Measurements from ENCODE around the gene CASKIN1.

The CASKIN1 gene

DNA sequence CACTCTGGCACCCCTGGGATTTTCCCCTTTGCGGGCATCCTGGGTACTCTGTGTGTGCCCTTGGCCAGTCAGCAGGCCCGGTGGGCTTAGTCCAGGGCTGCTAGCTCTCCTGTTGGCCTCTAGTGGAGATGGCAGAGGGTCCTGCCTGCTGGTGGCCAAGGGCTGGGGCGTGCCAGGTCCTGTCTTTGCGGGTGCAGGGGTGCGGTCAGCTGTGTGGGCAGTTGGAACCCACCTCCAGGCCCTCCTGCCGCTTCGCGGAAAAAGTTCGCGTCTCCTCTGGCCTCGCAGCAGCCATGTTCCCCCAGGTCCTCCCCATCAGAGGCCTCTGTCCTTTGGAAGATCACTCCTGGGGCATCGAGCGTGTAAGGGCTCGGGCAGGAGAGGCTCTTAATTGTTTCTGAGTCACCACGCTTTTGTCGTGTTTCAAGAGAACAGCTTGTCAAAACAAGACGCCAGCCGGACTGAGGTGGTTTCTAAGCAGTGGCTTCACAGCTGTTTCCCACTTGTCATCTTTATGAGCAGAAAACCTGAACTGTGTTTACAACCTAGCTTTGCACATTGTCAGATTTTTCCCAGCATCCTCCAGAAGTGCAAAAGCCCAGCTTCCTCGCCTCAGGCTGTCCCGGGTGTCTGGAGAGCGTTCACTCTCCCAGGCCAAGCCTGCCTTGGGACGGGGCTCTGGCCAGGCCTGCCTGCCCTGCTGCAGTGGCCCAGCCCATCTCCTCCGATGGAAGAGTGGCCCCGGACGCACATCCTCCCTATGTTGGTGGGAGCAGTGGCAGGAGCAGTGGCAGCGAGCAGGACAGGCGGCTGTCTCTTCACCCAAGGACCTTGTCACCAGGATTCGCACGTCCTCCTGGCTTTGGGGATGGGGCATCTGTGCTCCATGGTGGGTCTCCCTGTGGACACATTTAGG, 34.9 kb upstream of the CASKIN1 start:
- no peak overlapping the region for H2BK12ac ChIP-seq (ENCODE audit: low read length)
- H2AK5ac ChIP-seq (ENCODE audit: low read depth, low read length) = no peak overlapping the region
- no peak overlapping the region for H3K4me2 ChIP-seq (ENCODE audit: insufficient read depth, low read length, poor library complexity, severe bottlenecking)
- DNase-seq (ENCODE audit: low spot score) = no peak
- no peak overlapping the region for H3K27ac ChIP-seq (replicated peaks; ENCODE audit: low read length)
- no peak overlapping the region for H3K9ac ChIP-seq (ENCODE audit: low read depth, low read length, poor library complexity)
- no CpG with 5 or more reads among the region's 29 CpGs for WGBS, 2 donors (ENCODE audit: extremely low coverage in 2 of 2, insufficient read length in 2 of 2, insufficient replicate concordance in 1 of 2)
- peaks cover 44 to 91% of the 10 kb centered on the region in 2 donors for H3K36me3 ChIP-seq (replicated peaks in 1 of 2; ENCODE audit: control insufficient read depth in 2 of 2, insufficient read depth in 2 of 2, low read length in 2 of 2)
- H4K8ac ChIP-seq (ENCODE audit: low read depth, low read length) = peak overlapping the region; percentile 4
- H2BK5ac ChIP-seq (ENCODE audit: low read length) = no peak overlapping the region
- no peak overlapping the region for H3K4ac ChIP-seq (ENCODE audit: low read length)
- H3K27me3 ChIP-seq (ENCODE audit: control insufficient read depth in 3 of 3, insufficient read depth in 3 of 3, low read depth in 1 of 3, low read length in 3 of 3) = peaks cover 0 to 4% (median 0%) of the 10 kb centered on the region in 3 experiments
- peaks cover 21% of the 10 kb centered on the region for H3K79me1 ChIP-seq (ENCODE audit: low read depth, low read length)
- H3K23ac ChIP-seq (ENCODE audit: low read depth, low read length, poor library complexity) = no peak overlapping the region
- H2BK15ac ChIP-seq (ENCODE audit: low read length) = no peak overlapping the region
- H3K4me1 ChIP-seq (ENCODE audit: control insufficient read depth in 2 of 2, insufficient read depth in 1 of 2, low read depth in 1 of 2, low read length in 2 of 2) = peaks cover 0 to 4% of the 10 kb centered on the region in 2 donors
- no peak overlapping the region for H2AFZ ChIP-seq (ENCODE audit: low read length)
- H3K9me3 ChIP-seq (replicated peaks in 1 of 2; ENCODE audit: control insufficient read depth in 2 of 2, insufficient read depth in 1 of 2, low read depth in 1 of 2, low read length in 2 of 2) = no peaks in the 10 kb centered on the region
- no peak overlapping the region for H3K4me3 ChIP-seq (ENCODE audit: low read length in 2 of 2)
- no peak overlapping the region for H3K14ac ChIP-seq (ENCODE audit: low read length)
- H4K91ac ChIP-seq (ENCODE audit: low read depth, low read length, poor library complexity) = no peak overlapping the region
- no peak overlapping the region for H2BK120ac ChIP-seq (ENCODE audit: low read depth, low read length)
- H3K18ac ChIP-seq (ENCODE audit: low read length) = no peak overlapping the region

DNA sequence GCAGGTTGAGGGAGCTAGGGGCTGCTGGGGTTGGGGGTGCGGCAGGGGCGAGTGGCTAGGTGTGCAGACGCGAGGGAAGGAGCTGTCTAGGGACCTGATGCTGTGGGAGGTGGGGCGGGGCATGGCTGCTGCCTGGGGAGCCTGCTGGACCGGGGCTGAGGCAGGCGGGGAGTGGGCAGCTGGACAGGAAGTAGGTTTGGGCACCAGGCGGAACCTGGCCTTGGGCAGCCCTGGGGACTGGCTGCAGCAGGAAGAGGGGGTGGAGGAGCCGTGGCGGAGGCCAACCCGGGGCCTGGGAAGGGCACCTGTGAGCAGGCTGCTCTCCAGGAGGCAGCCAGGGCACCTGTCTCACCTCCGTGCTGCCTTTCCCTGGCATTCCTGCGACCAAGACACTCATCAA, 34.0 kb upstream of the CASKIN1 start:
- no peak overlapping the region for H2BK15ac ChIP-seq (ENCODE audit: low read length)
- peak overlapping the region; percentile 43 for H3K23ac ChIP-seq (ENCODE audit: low read depth, low read length, poor library complexity)
- H3K27me3 ChIP-seq (ENCODE audit: control insufficient read depth in 3 of 3, insufficient read depth in 3 of 3, low read depth in 1 of 3, low read length in 3 of 3) = no peaks in the 10 kb centered on the region
- H3K4me3 ChIP-seq (ENCODE audit: low read length in 2 of 2) = no peak overlapping the region
- peaks cover 43 to 88% of the 10 kb centered on the region in 2 donors for H3K36me3 ChIP-seq (replicated peaks in 1 of 2; ENCODE audit: control insufficient read depth in 2 of 2, insufficient read depth in 2 of 2, low read length in 2 of 2)
- H3K4me2 ChIP-seq (ENCODE audit: insufficient read depth, low read length, poor library complexity, severe bottlenecking) = no peak overlapping the region
- peak overlapping the region; percentile 58 for H2BK12ac ChIP-seq (ENCODE audit: low read length)
- no peak overlapping the region for H4K8ac ChIP-seq (ENCODE audit: low read depth, low read length)
- H3K14ac ChIP-seq (ENCODE audit: low read length) = no peak overlapping the region
- no peak overlapping the region for H3K9ac ChIP-seq (ENCODE audit: low read depth, low read length, poor library complexity)
- H2BK120ac ChIP-seq (ENCODE audit: low read depth, low read length) = no peak overlapping the region
- H3K27ac ChIP-seq (replicated peaks; ENCODE audit: low read length) = no peak overlapping the region
- H2BK5ac ChIP-seq (ENCODE audit: low read length) = no peak overlapping the region
- no peak overlapping the region for H3K4ac ChIP-seq (ENCODE audit: low read length)
- no peaks in the 10 kb centered on the region for H3K9me3 ChIP-seq (replicated peaks in 1 of 2; ENCODE audit: control insufficient read depth in 2 of 2, insufficient read depth in 1 of 2, low read depth in 1 of 2, low read length in 2 of 2)
- H3K18ac ChIP-seq (ENCODE audit: low read length) = no peak overlapping the region
- H2AFZ ChIP-seq (ENCODE audit: low read length) = no peak overlapping the region
- no peak overlapping the region for H2AK5ac ChIP-seq (ENCODE audit: low read depth, low read length)
- DNase-seq (ENCODE audit: low spot score) = no peak
- peaks cover 21% of the 10 kb centered on the region for H3K79me1 ChIP-seq (ENCODE audit: low read depth, low read length)
- no CpG with 5 or more reads among the region's 13 CpGs for WGBS, 2 donors (ENCODE audit: extremely low coverage in 2 of 2, insufficient read length in 2 of 2, insufficient replicate concordance in 1 of 2)
- no peaks in the 10 kb centered on the region for H3K4me1 ChIP-seq (ENCODE audit: control insufficient read depth in 2 of 2, insufficient read depth in 1 of 2, low read depth in 1 of 2, low read length in 2 of 2)
- H4K91ac ChIP-seq (ENCODE audit: low read depth, low read length, poor library complexity) = no peak overlapping the region

DNA sequence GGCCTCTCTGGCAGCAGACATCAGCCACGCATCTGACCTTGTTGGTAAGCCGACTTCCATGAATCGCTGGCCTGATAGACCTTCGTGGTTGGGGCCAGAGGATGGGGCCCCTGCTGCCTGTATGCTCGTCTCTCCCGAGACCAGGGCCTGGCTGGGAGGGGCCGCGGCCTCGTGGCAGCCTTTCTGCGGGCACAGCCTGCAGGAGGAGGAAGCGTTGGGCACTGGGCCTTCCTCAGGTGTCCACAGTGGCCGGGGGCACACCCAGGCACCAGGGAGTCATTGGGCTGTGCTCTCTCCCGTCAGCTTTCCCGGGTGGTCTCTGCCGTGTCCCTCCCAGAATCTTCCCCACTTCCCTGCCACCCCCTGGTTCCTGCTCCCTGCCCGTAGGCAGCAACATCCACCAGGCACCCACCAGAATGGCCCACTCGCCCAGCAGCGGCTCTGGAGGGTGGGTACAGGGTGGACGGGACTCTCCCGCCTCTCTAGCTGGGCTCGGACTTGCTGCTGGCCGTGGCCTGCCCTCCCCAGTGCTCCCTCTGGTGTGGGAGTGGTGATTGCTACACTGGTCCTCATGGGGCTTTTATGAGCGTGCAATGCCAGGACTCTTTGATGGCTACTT, 33.3 kb upstream of the CASKIN1 start:
- WGBS, 2 donors (ENCODE audit: extremely low coverage in 2 of 2, insufficient read length in 2 of 2, insufficient replicate concordance in 1 of 2) = no CpG with 5 or more reads among the region's 23 CpGs
- no peak for DNase-seq (ENCODE audit: low spot score)

DNA sequence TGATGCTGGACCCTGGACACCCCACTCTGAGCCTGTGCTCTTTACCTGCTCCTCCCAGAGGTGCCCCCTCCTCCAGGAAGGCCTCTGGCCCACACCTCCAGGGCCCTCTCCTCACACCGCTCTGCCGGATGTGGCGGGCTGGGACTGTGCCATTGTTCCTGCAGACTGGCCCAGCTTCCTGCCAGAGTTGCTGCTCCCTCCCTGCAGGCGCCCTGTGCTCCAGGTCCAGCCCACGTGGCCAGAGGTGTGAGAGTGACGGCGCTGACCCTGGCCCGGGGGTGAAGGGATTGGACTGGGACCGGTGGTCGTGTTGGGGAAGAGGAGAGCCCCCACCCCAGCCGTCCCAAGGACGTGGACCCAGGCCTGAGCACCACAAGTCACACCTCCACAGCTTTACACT, 32.7 kb upstream of the CASKIN1 start:
- Histone ChIP-seq H3K4ac (ENCODE audit: low read length) (no peak overlapping the region), H3K9me3 (replicated peaks in 1 of 2; ENCODE audit: control insufficient read depth in 2 of 2, insufficient read depth in 1 of 2, low read depth in 1 of 2, low read length in 2 of 2) (no peaks in the 10 kb centered on the region), H3K4me2 (ENCODE audit: insufficient read depth, low read length, poor library complexity, severe bottlenecking) (no peak overlapping the region), H4K8ac (ENCODE audit: low read depth, low read length) (no peak overlapping the region), H3K4me3 (ENCODE audit: low read length in 2 of 2) (no peak overlapping the region), H3K23ac (ENCODE audit: low read depth, low read length, poor library complexity) (peak overlapping the region; percentile 65), H3K4me1 (ENCODE audit: control insufficient read depth in 2 of 2, insufficient read depth in 1 of 2, low read depth in 1 of 2, low read length in 2 of 2) (peaks cover 2 to 3% of the 10 kb centered on the region in 2 donors), H4K91ac (ENCODE audit: low read depth, low read length, poor library complexity) (no peak overlapping the region), H2AFZ (ENCODE audit: low read length) (no peak overlapping the region), H3K14ac (ENCODE audit: low read length) (no peak overlapping the region), H2BK5ac (ENCODE audit: low read length) (no peak overlapping the region), H2BK12ac (ENCODE audit: low read length) (no peak overlapping the region), H3K18ac (ENCODE audit: low read length) (no peak overlapping the region), H3K9ac (ENCODE audit: low read depth, low read length, poor library complexity) (no peak overlapping the region), H2BK15ac (ENCODE audit: low read length) (no peak overlapping the region), H2BK120ac (ENCODE audit: low read depth, low read length) (no peak overlapping the region), H3K36me3 (replicated peaks in 1 of 2; ENCODE audit: control insufficient read depth in 2 of 2, insufficient read depth in 2 of 2, low read length in 2 of 2) (peaks cover 33 to 76% of the 10 kb centered on the region in 2 donors), H3K27me3 (ENCODE audit: control insufficient read depth in 3 of 3, insufficient read depth in 3 of 3, low read depth in 1 of 3, low read length in 3 of 3) (no peaks in the 10 kb centered on the region), H3K27ac (replicated peaks; ENCODE audit: low read length) (no peak overlapping the region), H2AK5ac (ENCODE audit: low read depth, low read length) (no peak overlapping the region), H3K79me1 (ENCODE audit: low read depth, low read length) (peaks cover 20% of the 10 kb centered on the region)
- WGBS, 2 donors (ENCODE audit: extremely low coverage in 2 of 2, insufficient read length in 2 of 2, insufficient replicate concordance in 1 of 2) = no CpG with 5 or more reads among the region's 12 CpGs
- no peak for DNase-seq (ENCODE audit: low spot score)

More for the DNA sequence above, 33.3 kb upstream of the CASKIN1 start:
- Histone ChIP-seq H3K23ac (ENCODE audit: low read depth, low read length, poor library complexity) (no peak overlapping the region), H3K27me3 (ENCODE audit: control insufficient read depth in 3 of 3, insufficient read depth in 3 of 3, low read depth in 1 of 3, low read length in 3 of 3) (no peaks in the 10 kb centered on the region), H4K91ac (ENCODE audit: low read depth, low read length, poor library complexity) (no peak overlapping the region), H2BK12ac (ENCODE audit: low read length) (no peak overlapping the region), H3K9ac (ENCODE audit: low read depth, low read length, poor library complexity) (no peak overlapping the region), H4K8ac (ENCODE audit: low read depth, low read length) (no peak overlapping the region), H2BK120ac (ENCODE audit: low read depth, low read length) (no peak overlapping the region), H2BK15ac (ENCODE audit: low read length) (no peak overlapping the region), H3K4me1 (ENCODE audit: control insufficient read depth in 2 of 2, insufficient read depth in 1 of 2, low read depth in 1 of 2, low read length in 2 of 2) (no peaks in the 10 kb centered on the region), H2AFZ (ENCODE audit: low read length) (no peak overlapping the region), H2BK5ac (ENCODE audit: low read length) (peak overlapping the region; percentile 13), H3K4me2 (ENCODE audit: insufficient read depth, low read length, poor library complexity, severe bottlenecking) (no peak overlapping the region), H3K4me3 (ENCODE audit: low read length in 2 of 2) (no peak overlapping the region), H3K18ac (ENCODE audit: low read length) (no peak overlapping the region), H3K27ac (replicated peaks; ENCODE audit: low read length) (no peak overlapping the region), H2AK5ac (ENCODE audit: low read depth, low read length) (no peak overlapping the region), H3K79me1 (ENCODE audit: low read depth, low read length) (peaks cover 20% of the 10 kb centered on the region), H3K36me3 (replicated peaks in 1 of 2; ENCODE audit: control insufficient read depth in 2 of 2, insufficient read depth in 2 of 2, low read length in 2 of 2) (peaks cover 37 to 81% of the 10 kb centered on the region in 2 donors), H3K14ac (ENCODE audit: low read length) (no peak overlapping the region), H3K4ac (ENCODE audit: low read length) (no peak overlapping the region), H3K9me3 (replicated peaks in 1 of 2; ENCODE audit: control insufficient read depth in 2 of 2, insufficient read depth in 1 of 2, low read depth in 1 of 2, low read length in 2 of 2) (no peaks in the 10 kb centered on the region)

Measured in neuronal stem cell (in vitro differentiated cells).